ENCODE results near the gene SH2B3. TPM values are rescaled to one million over a fixed set of nuclear protein-coding genes. Genes with fewer than 3 reads are reported as not detected.
"Not testable (repeated sequence)": the region's sequence is repeated elsewhere in the genome, so short reads cannot be mapped to it uniquely, and the experiment has no call there.

Gene SH2B3
- total and polyA plus RNA-seq, 2 experiments from 2014 or later = 8.1 to 59.3 TPM

DNA sequence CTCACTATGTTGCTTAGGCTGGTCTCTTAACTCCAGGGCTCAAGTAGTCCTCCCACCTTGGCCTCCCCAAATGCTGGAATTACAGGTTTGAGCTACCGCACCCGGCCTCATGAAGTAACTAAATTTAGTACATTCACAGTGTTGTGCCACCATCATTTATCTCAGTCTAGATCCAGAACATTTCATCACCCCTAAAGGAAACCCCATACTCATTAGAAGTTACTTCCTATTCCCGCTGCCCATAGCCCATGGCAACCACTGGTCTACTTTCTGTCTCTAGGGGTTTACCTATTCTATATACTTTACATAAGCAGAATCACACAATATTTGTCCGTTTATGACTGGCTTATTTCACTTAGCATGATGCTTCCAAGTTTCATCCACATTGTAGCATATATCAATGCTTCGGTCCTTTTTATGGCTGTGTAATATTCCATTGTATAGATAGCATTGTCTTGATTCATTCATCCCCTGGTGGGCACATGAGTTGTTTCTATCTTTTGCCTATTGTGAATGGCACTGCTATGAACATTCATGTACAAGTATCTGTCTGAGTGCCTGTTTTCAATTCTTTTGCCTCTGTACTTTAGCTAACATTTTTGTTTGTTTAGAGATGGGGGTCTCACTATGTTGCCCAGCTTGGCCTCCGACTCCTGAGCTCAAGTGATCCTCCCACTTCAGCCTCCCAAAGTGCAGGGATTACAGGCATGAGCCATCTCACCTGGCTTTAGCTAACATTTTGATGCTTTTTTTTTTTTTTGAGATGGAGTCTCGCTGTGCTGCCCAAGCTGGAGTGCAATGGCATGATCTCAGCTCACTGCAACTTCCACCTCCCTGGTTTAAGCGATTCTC is 10.2 kb upstream of the SH2B3 start:
- Histone ChIP-seq H3K4me2 (no peak overlapping the region), H3K79me2 (replicated peaks; ENCODE audit: insufficient read depth) (no peaks in the 10 kb centered on the region), H3K4me1 (ENCODE audit: insufficient read depth) (no peaks in the 10 kb centered on the region), H3K27ac (ENCODE audit: low read depth) (no peak overlapping the region), H2AFZ (no peak overlapping the region), H3K27me3 (ENCODE audit: insufficient read depth) (no peaks in the 10 kb centered on the region), H3F3A (replicated peaks; ENCODE audit: low read depth) (0 out of 2 replicates have a peak, but pooled peaks cover 3% of the 10 kb centered on the region), H3K36me3 (ENCODE audit: insufficient read depth) (no peaks in the 10 kb centered on the region), H3K9me2 (ENCODE audit: insufficient read depth) (no peaks in the 10 kb centered on the region), H4K20me1 (replicated peaks; ENCODE audit: insufficient read depth) (no peaks in the 10 kb centered on the region), H3K4me3 (no peak overlapping the region)
- no peaks in the 10 kb centered on the region for H3K36me3 Mint-ChIP-seq (ENCODE audit: low read depth)
- H3K27me3 Mint-ChIP-seq (ENCODE audit: insufficient read depth, low read depth, poor library complexity) = peaks cover 16% of the 10 kb centered on the region
- TF ChIP-seq, protein P1, sequence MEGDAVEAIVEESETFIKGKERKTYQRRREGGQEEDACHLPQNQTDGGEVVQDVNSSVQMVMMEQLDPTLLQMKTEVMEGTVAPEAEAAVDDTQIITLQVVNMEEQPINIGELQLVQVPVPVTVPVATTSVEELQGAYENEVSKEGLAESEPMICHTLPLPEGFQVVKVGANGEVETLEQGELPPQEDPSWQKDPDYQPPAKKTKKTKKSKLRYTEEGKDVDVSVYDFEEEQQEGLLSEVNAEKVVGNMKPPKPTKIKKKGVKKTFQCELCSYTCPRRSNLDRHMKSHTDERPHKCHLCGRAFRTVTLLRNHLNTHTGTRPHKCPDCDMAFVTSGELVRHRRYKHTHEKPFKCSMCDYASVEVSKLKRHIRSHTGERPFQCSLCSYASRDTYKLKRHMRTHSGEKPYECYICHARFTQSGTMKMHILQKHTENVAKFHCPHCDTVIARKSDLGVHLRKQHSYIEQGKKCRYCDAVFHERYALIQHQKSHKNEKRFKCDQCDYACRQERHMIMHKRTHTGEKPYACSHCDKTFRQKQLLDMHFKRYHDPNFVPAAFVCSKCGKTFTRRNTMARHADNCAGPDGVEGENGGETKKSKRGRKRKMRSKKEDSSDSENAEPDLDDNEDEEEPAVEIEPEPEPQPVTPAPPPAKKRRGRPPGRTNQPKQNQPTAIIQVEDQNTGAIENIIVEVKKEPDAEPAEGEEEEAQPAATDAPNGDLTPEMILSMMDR (conservative IDR thresholded peaks at IDR 0.05; ENCODE audit: low read depth in 2 of 2) = 0 out of 4 replicates have a peak, but pooled peaks of 1 of the 2 experiments have one; percentile 6
- TF ChIP-seq CREB1 (CRISPR knock-in tag; IDR thresholded peaks at IDR 0.05; ENCODE audit: low read depth) = no peak
- no peak overlapping the region for H3K4me3 Mint-ChIP-seq
- DNase-seq (ENCODE audit: low spot score) (no peak), ATAC-seq (no peak)
- no peaks in the 10 kb centered on the region for H3K9me3 Mint-ChIP-seq
- no peak overlapping the region for H3K27ac Mint-ChIP-seq
- 0 out of 3 replicates have a peak, but pooled peaks cover 2% of the 10 kb centered on the region for H3K4me1 Mint-ChIP-seq

DNA sequence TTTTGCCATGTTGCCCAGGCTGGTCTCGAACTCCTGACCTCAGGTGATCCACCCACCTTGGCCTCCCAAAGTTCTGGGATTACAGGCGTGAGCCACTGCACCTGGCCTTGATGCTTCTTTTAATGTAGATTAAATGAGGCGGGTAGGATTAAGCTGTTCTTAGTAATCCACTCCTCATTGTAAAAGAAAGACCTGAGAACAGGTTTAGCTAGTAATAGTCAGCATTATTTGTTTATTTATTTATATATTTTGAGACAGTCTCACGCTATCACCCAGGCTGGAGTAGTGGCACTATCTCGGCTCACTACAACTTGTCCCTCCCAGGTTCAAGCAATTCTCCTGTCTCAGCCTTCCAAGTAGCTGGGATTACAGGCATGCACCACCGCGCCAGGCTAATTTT is 9.5 kb upstream of the SH2B3 start:
- not testable (repeated sequence) for H3K36me3 Mint-ChIP-seq (ENCODE audit: low read depth); H3K27me3 ChIP-seq (ENCODE audit: insufficient read depth); H3K4me3 ChIP-seq; ATAC-seq; H2AFZ ChIP-seq; H3K4me3 Mint-ChIP-seq; H4K20me1 ChIP-seq (replicated peaks; ENCODE audit: insufficient read depth); H3K4me1 Mint-ChIP-seq; DNase-seq (ENCODE audit: low spot score); H3K4me2 ChIP-seq; H3K4me1 ChIP-seq (ENCODE audit: insufficient read depth); H3F3A ChIP-seq (replicated peaks; ENCODE audit: low read depth); H3K27ac ChIP-seq (ENCODE audit: low read depth); H3K36me3 ChIP-seq (ENCODE audit: insufficient read depth); H3K79me2 ChIP-seq (replicated peaks; ENCODE audit: insufficient read depth); H3K9me2 ChIP-seq (ENCODE audit: insufficient read depth); H3K27ac Mint-ChIP-seq; H3K9me3 Mint-ChIP-seq
- H3K27me3 Mint-ChIP-seq (ENCODE audit: insufficient read depth, low read depth, poor library complexity) = peaks cover 16% of the 10 kb centered on the region

- no peaks in the 10 kb centered on the region for H3K9me2 ChIP-seq (ENCODE audit: insufficient read depth)
- H3K27ac Mint-ChIP-seq = no peak overlapping the region
- no peaks in the 10 kb centered on the region for H3K4me1 ChIP-seq (ENCODE audit: insufficient read depth)
- no peak overlapping the region; the same call in none of the 2 replicates for H2AFZ ChIP-seq
- peaks cover 16% of the 10 kb centered on the region for H3K27me3 Mint-ChIP-seq (ENCODE audit: insufficient read depth, low read depth, poor library complexity)
- no peaks in the 10 kb centered on the region for H3K36me3 ChIP-seq (ENCODE audit: insufficient read depth)
- H3K4me3 ChIP-seq = 0 out of 2 replicates have a peak overlapping the region, but pooled peaks have one; percentile 30
- H3K4me1 Mint-ChIP-seq = 0 out of 3 replicates have a peak, but pooled peaks cover 2% of the 10 kb centered on the region
- no peaks in the 10 kb centered on the region for H3K9me3 Mint-ChIP-seq
- no peak overlapping the region for H3K27ac ChIP-seq (ENCODE audit: low read depth)
- H3K4me3 Mint-ChIP-seq = no peak overlapping the region; the same call in 2 of the 3 replicates
- ATAC-seq = peak; percentile 98
- no peaks in the 10 kb centered on the region for H3K36me3 Mint-ChIP-seq (ENCODE audit: low read depth)
- TF ChIP-seq POLR2AphosphoS5 (IDR thresholded peaks at IDR 0.05; ENCODE audit: low read depth) = no peak
- TF ChIP-seq, protein P1 (conservative IDR thresholded peaks at IDR 0.05; ENCODE audit: low read depth in 2 of 2) = peak; percentile 88 to 99
- TF ChIP-seq NANOG (IDR thresholded peaks at IDR 0.05; ENCODE audit: borderline replicate concordance) = no peak
- TF ChIP-seq JUNB (IDR thresholded peaks at IDR 0.05; ENCODE audit: unreplicated experiment) = no peak
- no peak for TF ChIP-seq EZH2 (IDR thresholded peaks at IDR 0.05; ENCODE audit: low read depth, unreplicated experiment)
- H3K27me3 ChIP-seq (ENCODE audit: insufficient read depth) = no peaks in the 10 kb centered on the region
- no peaks in the 10 kb centered on the region for H4K20me1 ChIP-seq (replicated peaks; ENCODE audit: insufficient read depth)
- H3K79me2 ChIP-seq (replicated peaks; ENCODE audit: insufficient read depth) = no peaks in the 10 kb centered on the region
- H3F3A ChIP-seq (replicated peaks; ENCODE audit: low read depth) = 0 out of 2 replicates have a peak, but pooled peaks cover 3% of the 10 kb centered on the region
- H3K4me2 ChIP-seq = no peak overlapping the region
- peak; percentile 88 for DNase-seq (ENCODE audit: low spot score)
These were observed 8.8 kb upstream of the SH2B3 start for GRCh38 chr12:111396726-111397445.

Data from GM23338 (cell line).